ENCODE measurements around the gene KCTD15. TPM values are rescaled to one million over a fixed set of nuclear protein-coding genes. Genes with fewer than 3 reads are reported as not detected.

KCTD15 gene
- total RNA-seq, 2 donors from 2014 or later, result 36.6 to 61.8 TPM

- no peak overlapping the region for H3K27ac ChIP-seq (ENCODE audit: low read depth, low read length)
Measured at GRCh38 chr19:33832633-33833032, 36.0 kb downstream of the KCTD15 start.

GRCh38 chr19:33840382-33840781 lies 43.7 kb downstream of the KCTD15 start:
- H3K27ac ChIP-seq (ENCODE audit: low read depth, low read length), result no peak overlapping the region
- H3K9ac ChIP-seq (ENCODE audit: extremely low read depth, low read length, poor library complexity, severe bottlenecking), result no peak overlapping the region
- no peaks in the 10 kb centered on the region for H3K36me3 Mint-ChIP-seq (ENCODE audit: low read depth)
- DNase-seq, result no peak
- H3K4me3 Mint-ChIP-seq, result no peak overlapping the region
- no peaks in the 10 kb centered on the region for H3K27me3 ChIP-seq (ENCODE audit: control insufficient read depth, insufficient read depth, low read length, poor library complexity, severe bottlenecking)
- H3K9me3 ChIP-seq (ENCODE audit: control insufficient read depth, low read length), result no peaks in the 10 kb centered on the region
- WGBS, 2 experiments (ENCODE audit: insufficient coverage in 1 of 2, insufficient read length in 1 of 2), result 92 to 100% methylated on average over 1 to 4 of the region's 4 CpGs
- H3K4me1 ChIP-seq (ENCODE audit: control insufficient read depth, insufficient read depth, low read length), result no peaks in the 10 kb centered on the region
- H3K4me1 Mint-ChIP-seq, result no peaks in the 10 kb centered on the region
- no peak overlapping the region for H3K27ac Mint-ChIP-seq
- no peaks in the 10 kb centered on the region for H3K36me3 ChIP-seq (ENCODE audit: control insufficient read depth, insufficient read depth, low read length)
- no peak overlapping the region for H3K4me3 ChIP-seq (ENCODE audit: low read length)
- H3K27me3 Mint-ChIP-seq (ENCODE audit: insufficient read depth), result peaks cover 5% of the 10 kb centered on the region
- TF ChIP-seq CTCF (conservative IDR thresholded peaks at IDR 0.05), result no peak
- H3K9me3 Mint-ChIP-seq, result no peaks in the 10 kb centered on the region

More at GRCh38 chr19:33832633-33833032, 36.0 kb downstream of the KCTD15 start:
- Mint-ChIP-seq H3K36me3 (ENCODE audit: low read depth) (no peaks in the 10 kb centered on the region), H3K4me1 (no peaks in the 10 kb centered on the region), H3K27ac (peak overlapping the region; percentile 24), H3K27me3 (ENCODE audit: insufficient read depth) (peaks cover 2% of the 10 kb centered on the region), H3K4me3 (no peak overlapping the region), H3K9me3 (no peaks in the 10 kb centered on the region)
- no peaks in the 10 kb centered on the region for H3K9me3 ChIP-seq (ENCODE audit: control insufficient read depth, low read length)
- WGBS, 2 experiments (ENCODE audit: insufficient coverage in 1 of 2, insufficient read length in 1 of 2), result 81 to 83% methylated on average over 5 to 7 of the region's 7 CpGs
- H3K9ac ChIP-seq (ENCODE audit: extremely low read depth, low read length, poor library complexity, severe bottlenecking), result no peak overlapping the region
- DNase-seq, result no peak
- TF ChIP-seq CTCF (conservative IDR thresholded peaks at IDR 0.05), result peak; percentile 48
- H3K4me1 ChIP-seq (ENCODE audit: control insufficient read depth, insufficient read depth, low read length), result no peaks in the 10 kb centered on the region
- H3K36me3 ChIP-seq (ENCODE audit: control insufficient read depth, insufficient read depth, low read length), result no peaks in the 10 kb centered on the region
- H3K27me3 ChIP-seq (ENCODE audit: control insufficient read depth, insufficient read depth, low read length, poor library complexity, severe bottlenecking), result no peaks in the 10 kb centered on the region
- no peak overlapping the region for H3K4me3 ChIP-seq (ENCODE audit: low read length)

- H3K4me1 ChIP-seq (ENCODE audit: control insufficient read depth, insufficient read depth, low read length), result no peaks in the 10 kb centered on the region
- DNase-seq, result no peak
- H3K9ac ChIP-seq (ENCODE audit: extremely low read depth, low read length, poor library complexity, severe bottlenecking), result no peak overlapping the region
- Mint-ChIP-seq H3K9me3 (no peaks in the 10 kb centered on the region), H3K27ac (no peak overlapping the region), H3K4me1 (no peaks in the 10 kb centered on the region), H3K36me3 (ENCODE audit: low read depth) (no peaks in the 10 kb centered on the region), H3K27me3 (ENCODE audit: insufficient read depth) (peaks cover 5% of the 10 kb centered on the region), H3K4me3 (no peak overlapping the region)
- H3K27me3 ChIP-seq (ENCODE audit: control insufficient read depth, insufficient read depth, low read length, poor library complexity, severe bottlenecking), result no peaks in the 10 kb centered on the region
- H3K27ac ChIP-seq (ENCODE audit: low read depth, low read length), result no peak overlapping the region
- H3K9me3 ChIP-seq (ENCODE audit: control insufficient read depth, low read length), result no peaks in the 10 kb centered on the region
- H3K36me3 ChIP-seq (ENCODE audit: control insufficient read depth, insufficient read depth, low read length), result no peaks in the 10 kb centered on the region
- 82 to 95% methylated on average over 2 to 3 of the region's 4 CpGs for WGBS, 2 experiments (ENCODE audit: insufficient coverage in 1 of 2, insufficient read length in 1 of 2)
- no peak for TF ChIP-seq CTCF (conservative IDR thresholded peaks at IDR 0.05)
- no peak overlapping the region for H3K4me3 ChIP-seq (ENCODE audit: low read length)
Measured at GRCh38 chr19:33840783-33841182, 44.1 kb downstream of the KCTD15 start.
